ENCODE measurements around the gene PARD3B.

PARD3B gene

DNA sequence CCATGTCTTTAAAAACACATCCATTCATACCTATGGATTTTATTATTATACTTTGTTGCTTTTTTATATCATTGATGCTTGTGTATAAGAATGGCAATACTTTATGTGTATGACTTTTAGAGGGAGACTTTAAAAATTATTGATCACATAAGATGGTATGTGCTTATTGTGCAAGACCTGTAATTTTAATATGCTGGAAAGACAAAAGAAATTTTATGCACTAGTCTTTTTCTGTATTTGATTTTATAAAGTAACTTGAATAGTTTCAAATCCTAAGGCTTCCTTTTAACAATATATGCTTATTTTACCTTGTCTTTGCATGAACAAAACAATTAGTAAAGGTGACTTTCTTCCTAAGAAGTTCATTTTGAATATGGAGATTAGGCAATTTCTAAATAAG, 226.4 kb downstream of the PARD3B start:
- no peak for DNase-seq (ENCODE audit: low read depth)

DNA sequence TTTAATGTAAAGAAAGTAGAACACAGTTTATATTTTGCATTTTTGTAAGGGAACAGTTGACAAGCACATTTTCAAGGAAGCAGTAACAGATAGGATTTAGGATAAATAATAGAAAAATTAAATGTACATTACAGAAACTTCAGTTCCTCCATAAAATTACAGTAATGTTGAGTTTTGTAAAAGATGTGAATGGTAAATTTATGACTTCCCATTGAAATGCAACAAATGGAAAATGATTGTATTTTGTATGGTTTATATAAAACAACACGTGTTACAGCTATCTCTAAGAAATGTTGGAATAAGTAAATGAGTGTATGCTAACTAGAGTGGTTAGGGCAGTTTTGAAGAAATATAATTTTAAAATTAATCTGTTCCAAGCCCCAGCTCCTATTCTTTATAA, 227.3 kb downstream of the PARD3B start:
- no peak for DNase-seq (ENCODE audit: low read depth)

DNA sequence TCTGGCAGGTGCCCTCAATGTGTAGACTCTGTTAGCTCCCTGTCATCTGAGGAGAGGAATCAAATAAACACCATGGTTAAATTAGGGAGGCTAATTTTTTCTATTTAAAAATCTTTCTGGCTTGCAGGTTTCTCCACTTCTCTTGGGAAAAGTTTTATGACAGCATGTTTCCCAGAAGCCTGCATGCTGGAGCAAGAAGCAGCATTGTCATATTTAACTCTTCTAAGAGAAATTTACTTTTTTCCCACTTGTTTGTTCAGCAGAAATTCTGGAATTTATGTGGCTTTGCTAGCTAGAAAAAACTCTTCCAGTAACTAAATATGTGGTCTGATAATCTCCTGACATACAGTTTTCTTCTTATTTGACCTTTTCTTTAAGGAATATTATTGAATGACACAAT, 230.5 kb downstream of the PARD3B start:
- no peak for DNase-seq (ENCODE audit: low read depth)

DNA sequence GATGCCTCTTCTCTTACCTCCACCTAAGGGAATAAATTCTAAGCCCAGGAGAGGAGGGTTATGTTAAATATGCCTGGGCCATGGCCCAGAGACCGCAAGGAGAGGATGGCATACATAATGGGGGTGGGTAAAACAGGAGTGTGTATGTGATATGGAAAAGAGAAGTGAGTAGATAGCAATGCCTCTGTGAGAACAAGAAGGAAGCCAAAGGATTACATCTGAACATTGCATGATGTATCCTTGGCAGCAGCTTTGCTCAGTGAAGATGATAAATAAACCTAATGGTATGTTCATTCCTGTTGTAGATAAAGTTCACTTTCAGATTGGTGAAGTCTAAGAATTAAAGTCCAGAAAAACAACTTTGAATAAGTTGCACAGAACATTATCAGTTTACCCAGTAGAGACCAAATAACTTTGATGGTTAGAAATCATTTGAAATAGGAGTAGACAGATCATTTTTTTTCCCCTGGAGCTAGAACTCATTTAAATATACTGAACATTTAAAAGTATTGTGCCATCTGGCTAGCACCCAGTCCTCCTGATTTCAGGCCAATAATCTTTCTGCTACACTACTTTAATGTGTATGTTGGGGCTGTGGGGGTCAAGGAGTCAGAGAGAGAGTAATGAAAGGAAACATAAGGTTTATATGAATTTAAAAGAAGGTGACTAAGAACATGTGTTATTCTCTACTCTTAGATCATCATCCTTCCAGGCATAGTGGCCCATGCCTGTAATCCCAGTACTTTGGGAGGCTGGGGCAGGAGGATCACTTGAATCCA, 231.7 kb downstream of the PARD3B start:
- DNase-seq (ENCODE audit: low read depth), result no peak

DNA sequence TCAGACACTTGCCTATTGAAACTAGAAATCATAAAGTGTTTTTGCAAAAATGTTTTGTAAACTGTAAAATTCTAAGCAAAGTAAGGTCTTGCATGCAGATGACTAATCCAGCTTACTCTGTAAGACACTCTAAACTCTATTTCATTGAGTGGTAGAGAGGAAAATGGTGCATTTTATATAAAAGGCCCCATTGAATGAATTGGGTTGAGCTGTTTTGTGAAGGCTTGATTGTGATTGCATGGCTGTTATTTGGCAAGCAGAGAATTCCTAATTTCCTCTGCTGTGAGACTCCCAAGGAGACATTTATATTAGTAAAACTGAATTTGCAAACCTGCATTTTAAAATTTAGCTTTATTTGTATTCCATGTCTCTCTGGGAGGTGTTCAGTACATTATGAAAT, 234.5 kb downstream of the PARD3B start:
- no peak for DNase-seq (ENCODE audit: low read depth)

DNA sequence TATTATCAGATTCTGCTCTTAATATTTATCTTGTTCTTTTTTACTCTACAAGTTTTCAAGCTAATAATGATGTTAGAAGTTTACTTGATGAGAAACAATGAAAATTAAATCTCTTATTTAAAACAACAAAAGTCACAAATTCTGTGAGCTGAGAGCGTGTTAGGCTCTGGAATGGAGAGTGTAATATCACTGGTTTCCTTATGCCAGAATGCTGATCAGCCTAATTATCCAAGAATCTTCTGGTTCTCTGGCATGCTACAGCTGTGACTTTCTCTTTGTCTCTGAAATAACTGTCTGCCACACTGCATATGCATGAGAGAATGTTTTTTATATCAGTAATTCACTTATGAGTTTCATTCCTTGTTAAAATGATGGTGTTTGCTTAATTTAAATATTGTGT, 236.7 kb downstream of the PARD3B start:
- DNase-seq (ENCODE audit: low read depth), result no peak

DNA sequence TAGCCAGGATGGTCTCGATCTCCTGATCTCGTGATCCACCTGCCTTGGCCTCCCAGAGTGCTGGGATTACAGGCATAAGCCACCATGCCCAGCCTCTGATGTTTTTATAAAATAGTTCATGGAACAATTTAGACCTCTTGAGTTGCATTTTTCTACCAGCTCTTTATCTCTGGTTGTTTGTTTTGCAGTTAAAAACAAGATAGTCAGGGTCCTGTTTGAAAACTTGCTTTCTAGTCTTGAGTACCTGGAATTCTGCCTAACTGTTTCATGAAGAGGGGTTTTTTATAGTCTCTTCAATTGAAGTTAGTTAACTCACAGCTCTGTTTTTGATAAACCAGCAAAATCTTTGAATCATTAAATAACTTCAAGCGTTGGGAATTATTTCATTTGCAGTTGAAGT, 244.8 kb downstream of the PARD3B start:
- no peak for DNase-seq (ENCODE audit: low read depth)

DNA sequence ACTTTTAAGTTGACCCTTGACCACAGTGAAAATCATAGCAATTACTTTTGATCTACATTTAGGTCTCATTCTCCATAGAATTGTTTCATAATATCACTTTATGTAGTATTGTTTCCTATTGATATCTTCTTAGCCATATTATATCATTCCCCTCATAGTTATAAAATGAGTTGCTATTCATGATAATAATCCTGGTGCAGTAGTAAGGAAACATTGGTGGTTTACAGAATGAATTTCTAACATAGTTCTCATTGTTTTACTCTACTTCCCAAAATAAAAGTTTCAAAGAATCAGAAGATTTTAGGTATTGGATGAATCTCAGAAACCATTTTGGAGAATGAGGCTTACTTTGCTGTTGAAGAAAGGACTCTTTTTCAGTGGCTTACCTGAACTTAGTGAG, 246.0 kb downstream of the PARD3B start:
- no peak for DNase-seq (ENCODE audit: low read depth)

DNA sequence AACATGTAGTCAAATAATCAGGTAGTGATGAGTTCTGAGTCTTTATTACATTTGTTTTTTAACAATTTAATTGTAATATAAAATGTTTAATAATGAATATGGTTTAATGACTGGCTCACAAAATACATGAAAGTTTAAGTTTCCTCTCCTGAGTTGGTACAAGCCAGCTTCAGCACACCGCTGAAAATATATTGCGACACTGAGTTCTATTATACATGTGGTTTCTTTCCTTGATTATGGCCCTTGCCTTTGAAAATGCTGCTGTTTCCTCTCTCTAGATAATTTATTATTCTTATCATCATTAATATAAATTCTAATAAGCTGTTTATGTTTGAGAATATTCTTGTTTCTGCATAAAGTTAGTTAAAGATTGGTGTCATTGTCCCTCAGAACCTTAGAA, 249.3 kb downstream of the PARD3B start:
- DNase-seq (ENCODE audit: low read depth), result no peak

DNA sequence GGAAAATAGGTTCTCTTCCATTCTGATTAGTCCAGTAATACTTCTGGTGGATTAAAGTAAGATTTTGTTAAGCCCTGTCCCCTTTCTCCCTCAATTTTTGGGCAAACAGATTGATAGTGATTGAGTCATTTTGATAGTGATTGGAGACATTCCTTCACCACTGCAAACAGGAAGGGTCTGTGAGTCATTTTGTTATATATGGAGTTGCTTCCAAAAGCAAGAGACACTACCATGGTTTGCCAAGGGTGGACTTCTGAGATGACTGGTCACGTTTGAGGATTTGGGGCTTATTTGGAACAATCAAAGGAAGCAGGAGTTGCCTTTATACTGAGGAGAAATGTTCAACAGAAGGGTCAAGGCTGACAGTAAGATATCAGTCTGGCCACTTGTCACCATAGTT, 249.9 kb downstream of the PARD3B start:
- DNase-seq (ENCODE audit: low read depth), result no peak

DNA sequence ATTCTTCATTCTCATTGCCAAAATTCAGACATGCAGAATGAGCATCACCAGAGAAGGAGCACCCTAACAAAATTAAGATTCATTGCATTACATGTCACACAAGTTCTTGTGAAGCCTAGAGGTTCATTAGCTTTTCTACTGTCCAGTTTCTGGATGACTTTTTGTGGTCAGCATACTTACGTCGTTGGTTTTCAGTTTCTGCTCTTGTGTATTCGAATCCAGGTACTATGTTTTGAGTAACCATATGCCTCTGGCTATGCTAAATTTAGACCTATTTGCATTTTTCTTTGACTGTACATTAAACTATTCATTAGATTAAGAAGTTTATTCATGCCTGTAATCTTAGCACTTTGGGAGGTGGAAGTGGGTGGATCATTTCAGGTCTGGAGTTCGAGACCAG, 251.3 kb downstream of the PARD3B start:
- no peak for DNase-seq (ENCODE audit: low read depth)

DNA sequence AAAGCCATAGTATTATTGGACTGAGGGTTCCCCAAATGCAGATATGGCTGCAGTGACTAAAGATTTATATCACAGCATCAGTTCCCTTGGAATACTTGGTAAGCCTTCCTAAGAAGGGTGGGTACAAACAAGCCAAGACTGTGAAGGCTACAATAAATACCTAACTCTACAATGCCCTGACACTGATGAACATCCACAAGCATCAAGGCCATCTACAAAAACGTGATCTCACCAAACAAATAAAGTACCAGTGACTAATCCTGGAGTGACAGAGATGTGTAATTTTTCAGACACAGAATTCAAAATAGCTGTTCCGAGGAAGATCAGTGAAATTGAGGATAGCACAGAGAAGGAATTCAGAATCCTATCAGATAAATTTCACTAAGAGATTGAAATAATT, 254.5 kb downstream of the PARD3B start:
- DNase-seq (ENCODE audit: low read depth), result no peak

DNA sequence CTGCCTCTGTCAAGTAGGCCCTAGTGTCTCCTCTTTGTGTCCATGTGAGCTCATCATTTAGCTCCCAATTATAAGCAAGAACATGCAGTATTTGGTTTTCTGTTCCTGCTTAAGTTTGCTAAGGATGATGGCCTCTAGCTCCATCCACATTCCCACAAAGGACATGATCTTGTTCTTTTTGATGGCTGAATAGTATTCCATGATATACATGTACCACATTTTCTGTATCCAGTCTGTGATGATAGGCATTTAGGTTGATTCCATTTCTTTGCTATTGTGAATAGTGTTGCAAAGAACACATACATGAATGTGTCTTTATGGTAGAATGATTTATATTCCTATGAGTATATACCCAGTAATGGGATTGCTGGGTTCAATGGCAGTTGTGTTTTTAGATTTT, 263.2 kb downstream of the PARD3B start:
- DNase-seq (ENCODE audit: low read depth), result no peak

DNA sequence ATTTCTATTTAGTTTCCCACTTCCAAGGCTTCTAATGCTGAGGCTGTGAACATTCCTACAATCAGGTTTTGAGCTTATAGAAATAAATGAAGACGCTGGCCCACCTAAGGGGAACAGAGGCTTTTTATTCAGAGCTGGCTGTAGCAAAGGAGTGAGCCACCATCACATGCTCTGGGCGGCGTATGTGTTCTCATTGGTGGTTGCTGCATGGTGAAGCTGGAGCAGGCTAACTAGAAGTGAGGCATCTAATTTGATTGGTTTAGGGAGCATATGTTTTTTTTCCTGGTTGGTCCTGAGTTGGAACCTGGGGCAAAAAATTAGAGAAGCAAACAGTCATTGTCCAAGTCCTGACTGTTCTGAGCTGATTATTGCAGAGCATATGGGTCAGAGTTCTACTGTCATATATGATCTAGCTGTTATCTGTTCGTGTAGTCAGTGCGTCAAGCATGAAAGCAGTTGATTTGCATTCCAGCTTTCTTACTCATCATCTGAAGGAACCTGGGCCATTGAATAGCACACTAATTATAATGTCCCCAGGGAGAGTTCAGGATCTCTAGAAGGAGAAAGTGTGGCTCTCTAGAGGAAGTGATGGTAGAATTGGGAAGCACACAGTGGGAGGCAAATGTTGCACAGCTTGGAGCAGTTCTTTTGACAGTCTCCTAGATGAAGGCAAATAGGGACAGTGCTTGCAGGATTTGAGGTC, 279.6 kb downstream of the PARD3B start:
- no peak for DNase-seq (ENCODE audit: low read depth)

DNA sequence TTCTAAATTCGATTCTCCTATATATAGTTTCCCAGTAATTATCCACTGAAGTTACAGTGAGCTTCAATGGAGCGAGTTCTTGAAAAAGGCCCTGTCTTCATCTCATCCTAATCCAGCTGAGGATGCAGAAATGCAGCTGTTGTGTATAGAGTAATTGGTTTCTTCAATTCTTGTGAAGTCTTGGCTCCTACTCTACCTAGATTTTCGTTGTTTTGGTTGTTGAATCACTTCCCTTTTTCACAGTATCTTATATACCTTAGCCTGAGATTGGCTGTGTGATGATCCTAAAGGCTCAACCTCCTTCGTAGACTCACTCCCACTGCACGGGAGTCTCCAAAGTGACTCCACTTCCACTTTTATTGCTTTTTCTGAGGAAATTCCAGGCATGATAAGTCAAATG, 280.4 kb downstream of the PARD3B start:
- DNase-seq (ENCODE audit: low read depth), result no peak

DNA sequence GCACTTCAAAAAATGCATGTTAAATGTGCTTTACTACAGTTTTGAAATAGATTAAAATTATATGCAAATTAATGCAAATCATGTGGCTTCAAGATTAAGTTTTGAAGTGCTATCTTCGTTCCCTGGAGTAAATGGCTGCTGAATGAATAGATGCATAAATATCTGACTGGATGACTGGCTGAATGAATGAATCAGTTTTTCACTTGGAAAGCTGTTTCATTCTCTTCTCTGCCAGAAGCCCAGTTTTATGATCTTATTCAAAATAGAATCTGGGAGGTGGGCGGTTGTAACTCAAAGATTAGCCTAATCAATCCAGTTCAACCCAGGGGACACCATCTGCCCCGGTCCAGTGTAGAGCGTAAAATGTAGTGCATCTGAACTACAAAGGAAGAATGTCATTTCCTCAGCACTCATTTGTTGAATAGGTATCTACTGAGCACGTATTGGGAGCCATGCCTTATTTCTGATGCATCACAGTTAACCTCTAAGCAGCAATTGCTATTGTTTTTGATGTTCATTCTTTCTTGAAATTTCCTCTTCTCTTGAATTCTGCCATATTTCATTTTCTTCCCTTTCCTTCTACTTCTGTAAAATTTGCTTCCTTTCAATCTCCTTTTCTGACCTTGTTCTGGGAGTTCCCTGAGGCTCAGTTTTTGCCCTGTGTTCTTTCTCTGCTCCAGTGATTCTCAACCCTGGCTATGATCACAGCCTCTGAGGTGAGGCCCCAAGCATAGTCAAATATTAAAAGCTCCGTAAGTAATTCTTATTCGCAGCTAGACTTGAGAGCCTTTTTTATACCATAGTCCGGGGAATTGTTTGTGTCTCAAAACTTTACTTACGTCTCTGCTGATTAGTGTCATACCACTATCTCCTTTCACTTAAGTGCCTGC, 282.7 kb downstream of the PARD3B start:
- no peak for DNase-seq (ENCODE audit: low read depth)

DNA sequence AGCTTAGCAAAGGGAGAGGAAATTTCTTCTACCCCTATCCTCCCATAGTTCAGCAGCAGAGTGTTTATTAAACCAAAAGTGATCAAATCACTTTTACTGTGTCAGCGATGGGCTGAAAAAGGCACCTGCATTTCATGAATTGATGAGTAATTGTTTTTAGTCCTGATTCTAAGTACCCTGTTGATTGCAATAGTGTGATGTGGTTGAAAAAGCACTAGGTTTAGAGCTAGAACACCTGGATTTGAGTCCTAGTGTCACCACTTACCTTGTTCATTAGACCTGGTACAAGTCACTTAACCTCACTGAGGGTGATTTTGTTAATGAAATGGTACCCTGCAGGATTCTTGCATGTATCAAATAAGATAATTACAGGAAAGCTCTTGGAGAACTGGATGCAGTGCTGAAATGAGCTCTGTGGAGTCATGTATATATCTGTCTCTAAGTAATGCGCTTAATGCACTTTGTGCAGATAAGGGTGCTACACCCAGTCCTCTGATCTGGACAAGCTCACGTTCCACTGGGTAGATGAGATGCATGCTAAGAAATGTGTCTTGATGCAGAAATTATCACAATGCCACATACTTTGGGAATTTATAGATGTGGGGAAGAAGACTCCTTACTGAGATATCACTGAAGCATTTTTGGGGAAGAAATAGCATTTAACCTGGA, 289.6 kb downstream of the PARD3B start:
- DNase-seq (ENCODE audit: low read depth), result no peak

DNA sequence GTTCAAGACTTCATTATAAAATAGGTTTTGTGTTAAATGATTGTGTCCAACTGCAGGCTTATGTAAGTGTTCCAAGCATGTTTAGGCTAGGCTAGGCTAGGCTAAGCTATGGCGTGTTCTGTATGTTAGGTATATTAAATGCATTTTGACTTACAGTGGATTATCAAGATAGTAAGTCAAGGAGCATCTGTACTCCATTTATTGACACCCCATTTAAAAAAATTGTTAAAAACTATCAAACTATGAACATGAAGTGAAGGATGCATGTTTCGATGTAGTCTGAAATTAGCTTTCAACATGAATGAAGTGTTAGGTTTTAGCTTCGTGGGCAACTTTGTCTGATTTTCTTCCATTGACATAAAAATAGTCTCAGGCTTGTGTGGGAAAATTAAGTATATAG, 290.5 kb downstream of the PARD3B start:
- no peak for DNase-seq (ENCODE audit: low read depth)

DNA sequence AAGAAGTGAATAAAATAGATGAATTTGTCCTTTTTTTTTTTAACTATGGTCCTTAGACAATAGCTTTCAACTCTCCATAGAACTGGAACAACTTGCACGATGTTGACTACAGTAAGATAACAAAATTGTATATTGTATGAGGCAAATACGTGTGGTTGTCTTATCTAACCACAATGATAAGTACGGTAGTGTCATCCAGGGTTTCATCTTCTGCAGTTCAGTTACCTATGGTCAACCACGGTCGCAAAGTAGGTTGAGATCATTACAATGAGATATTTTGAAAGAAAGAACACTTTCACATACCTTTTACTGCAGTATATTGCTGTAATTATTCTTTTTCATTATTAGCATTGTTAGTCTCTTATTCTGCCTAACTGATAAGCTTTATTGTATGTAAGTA, 295.2 kb downstream of the PARD3B start:
- DNase-seq (ENCODE audit: low read depth), result no peak

DNA sequence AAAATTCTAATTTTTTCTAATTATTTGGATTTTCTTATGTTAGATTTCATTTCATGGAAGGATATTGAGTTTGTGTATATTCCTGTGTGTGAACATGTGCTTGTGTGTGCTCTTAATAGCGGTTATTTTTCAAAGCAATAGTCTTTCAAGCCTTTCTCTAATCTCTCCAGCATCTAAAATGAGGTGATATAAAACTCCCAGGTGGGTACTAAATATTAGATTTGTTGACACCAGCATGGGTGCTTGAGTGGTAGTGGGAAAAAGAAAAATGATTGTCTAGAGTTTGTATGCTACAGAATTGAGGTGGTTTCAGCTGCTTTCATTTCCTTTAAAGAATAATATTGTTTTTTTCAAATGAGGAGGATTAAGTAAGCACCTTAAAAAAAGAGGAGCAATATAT, 296.8 kb downstream of the PARD3B start:
- DNase-seq (ENCODE audit: low read depth), result no peak

DNA sequence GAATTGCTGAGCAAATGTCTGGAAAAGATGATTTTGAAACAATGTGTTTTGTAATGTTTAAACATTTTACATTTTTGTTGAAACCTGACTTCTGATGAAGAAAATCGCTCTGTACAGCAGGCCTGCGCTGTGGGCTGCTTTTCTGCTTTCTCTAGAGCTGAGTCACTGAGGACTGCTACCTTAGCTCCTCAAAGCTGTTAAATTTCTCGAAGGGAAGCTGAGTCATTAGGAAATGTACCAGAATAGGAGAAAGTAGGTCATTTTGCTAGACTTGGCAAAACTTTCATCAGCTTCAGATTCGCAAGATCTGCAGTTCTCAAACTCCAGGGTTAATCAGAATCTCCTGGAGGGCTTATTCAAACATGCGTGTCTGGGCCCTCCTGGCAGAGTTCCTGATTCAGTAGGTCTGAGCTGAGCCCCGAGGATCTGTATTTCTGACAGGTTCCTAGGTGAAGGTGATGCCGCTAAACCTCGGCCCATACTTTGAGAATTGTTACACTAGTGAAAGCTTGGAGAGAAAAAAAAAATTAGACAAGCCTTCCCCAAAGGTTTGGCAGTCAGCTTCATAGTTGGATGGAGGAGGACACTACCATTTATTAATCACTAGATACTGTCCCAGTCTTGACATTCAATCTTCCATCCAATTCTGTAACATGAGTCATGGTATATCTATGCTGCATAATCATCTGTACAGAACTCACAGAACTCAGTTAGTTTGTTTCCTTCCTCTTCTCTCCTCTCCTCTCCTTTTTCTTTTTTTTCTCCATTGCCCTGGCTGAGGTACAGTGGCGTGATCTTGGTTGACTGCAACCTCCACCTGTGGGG, 297.6 kb downstream of the PARD3B start:
- DNase-seq (ENCODE audit: low read depth), result peak; percentile 5
